Sigmoid colon (tissue), 7 donors: ENCODE data around the gene HIVEP2. TPM values are rescaled to one million over a fixed set of nuclear protein-coding genes. Genes with fewer than 3 reads are reported as not detected.

Source experiments
- DNase-seq: peaks from one replicate; pipeline ENCODE4 v3.0.0-alpha.2; 2019
- H3K27ac ChIP-seq, 4 donors: fragments of 200-600 bp; sonication (generic); one replicate each; pipeline ENCODE4 v1.5.1; 2016 to 2019; ENCODE audit warnings: mild to moderate bottlenecking in 1 of 4
- H3K27me3 ChIP-seq, 3 donors: fragments of 200-600 bp; sonication (generic); one replicate each; pipeline ENCODE4 v1.5.1; 2019; ENCODE audit warnings: mild to moderate bottlenecking in 1 of 3
- H3K36me3 ChIP-seq, 4 donors: fragments of 200-600 bp; sonication (generic); one replicate each; pipeline ENCODE4 v1.5.1; 2016 to 2019
- H3K4me1 ChIP-seq, 4 donors: fragments of 200-600 bp; sonication (generic); one replicate each; pipeline ENCODE4 v1.5.1; 2017 to 2019
- H3K4me3 ChIP-seq, 4 donors: fragments of 200-600 bp; sonication (generic); one replicate each; pipeline ENCODE4 v1.5.1; 2017 to 2019; ENCODE audit warnings: mild to moderate bottlenecking in 2 of 4, moderate library complexity in 1 of 4
- H3K9me3 ChIP-seq, 4 donors: fragments of 200-600 bp in 3 of 4; sonication (generic) in 3 of 4; one replicate each; pipeline versions ENCODE4 v1.5.1 to v1.6.1; 2013 to 2019
- CTCF ChIP-seq, 4 experiments: fragments of 450-650 bp in 3 of 4; fragments of 200-600 bp in 1 of 4; IDR thresholded peaks; one replicate each; pipeline ENCODE4 v1.5.1; 2016 to 2019; ENCODE audit warnings: antibody characterized with exemption in 4 of 4, mild to moderate bottlenecking in 3 of 4, moderate library complexity in 2 of 4
- EP300 ChIP-seq, 4 donors: sonication (generic); formaldehyde crosslinking; IDR thresholded peaks; one replicate each; pipeline ENCODE4 v1.6.1; 2017; ENCODE audit warnings: antibody characterized with exemption in 4 of 4
- POLR2A ChIP-seq, 2 donors: fragments of 450-650 bp; IDR thresholded peaks; one replicate each; pipeline ENCODE4 v1.6.1; 2016; ENCODE audit warnings: antibody characterized with exemption in 2 of 2, mild to moderate bottlenecking in 2 of 2, moderate library complexity in 2 of 2
- POLR2AphosphoS5 ChIP-seq, 4 donors: sonication (generic); formaldehyde crosslinking; IDR thresholded peaks; one replicate each; pipeline ENCODE4 v1.6.1; 2017; ENCODE audit warnings: antibody characterized with exemption in 4 of 4
- WGBS, 2 donors: extraction: QIAGEN DNeasy Blood & Tissue Kit; methylation state at CpG; one replicate each; pipeline ENCODE4 v1.1.7; 2013; 5-methylcytosine and 5-hydroxymethylcytosine counted together
- intact Hi-C: fragments of 100-400 bp; cut with DNase I; formaldehyde crosslinking; loops from one replicate; pipeline ENCODE4 v1.15.1; 2023
- polyA plus RNA-seq, 3 donors: library from polyadenylated mRNA; stranded (reverse); fragments of 200-250 nt; gene quantifications; one replicate each; pipeline ENCODE4 v1.2.3, GENCODE V29; 2013
- total RNA-seq, 4 donors: library from RNA; depleted of rRNA; stranded (reverse); fragments of >200 nt; gene quantifications; one replicate each; pipeline ENCODE4 v1.1.0, GENCODE V29; 2016
- donor health status: healthy with polysubstance abuse.
- donor health status: Bipolar disorder and iron deficiency.
- donor health status: healthy.

The HIVEP2 gene
- total and polyA plus RNA-seq, 7 donors: 1.8 to 21.7 (median 11.5) TPM

DNA sequence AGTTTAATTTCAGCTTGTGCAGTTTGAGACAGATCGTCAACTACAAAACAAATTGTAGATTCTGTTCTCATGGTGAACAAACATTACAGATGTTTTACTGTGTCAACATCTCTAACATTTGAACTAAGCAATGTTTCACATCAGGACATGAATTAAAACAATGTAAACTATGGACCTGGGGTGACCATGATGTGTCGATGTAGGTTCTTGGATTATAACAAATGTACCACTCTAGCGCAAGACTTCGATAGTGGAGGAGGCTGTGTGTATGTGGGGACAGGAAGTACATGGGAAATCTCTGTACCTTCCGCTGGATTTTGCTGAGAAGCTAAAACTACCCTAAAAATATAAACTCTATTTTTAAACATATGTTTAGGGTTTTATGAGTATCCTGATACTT lies 17.1 kb downstream of the HIVEP2 start:
- H3K36me3 ChIP-seq: no peaks in the 10 kb centered on the region
- WGBS, 2 donors: 48 to 67% methylated on average over 5 of the region's 5 CpGs
- H3K9me3 ChIP-seq: no peaks in the 10 kb centered on the region
- H3K27ac ChIP-seq: peak overlapping the region in 2 of 4 donors; percentile 88 to 91
- peak overlapping the region in 1 of 4 donors; percentile 63 for H3K4me3 ChIP-seq
- DNase-seq: no peak
- peaks cover 0 to 16% (median 9%) of the 10 kb centered on the region in 4 donors for H3K4me1 ChIP-seq
- intact Hi-C loops: loop anchor here (2.0 to 5.0 kb wide), 3 partner anchors 19 to 81 kb away; no protein-coding TSS in a partner anchor
- H3K27me3 ChIP-seq: no peaks in the 10 kb centered on the region
- TF ChIP-seq POLR2A (IDR thresholded peaks at IDR 0.05): no peak
- TF ChIP-seq POLR2AphosphoS5 (IDR thresholded peaks at IDR 0.05): no peak
- no peak for TF ChIP-seq CTCF (IDR thresholded peaks at IDR 0.05)
- TF ChIP-seq EP300 (IDR thresholded peaks at IDR 0.05): no peak

DNA sequence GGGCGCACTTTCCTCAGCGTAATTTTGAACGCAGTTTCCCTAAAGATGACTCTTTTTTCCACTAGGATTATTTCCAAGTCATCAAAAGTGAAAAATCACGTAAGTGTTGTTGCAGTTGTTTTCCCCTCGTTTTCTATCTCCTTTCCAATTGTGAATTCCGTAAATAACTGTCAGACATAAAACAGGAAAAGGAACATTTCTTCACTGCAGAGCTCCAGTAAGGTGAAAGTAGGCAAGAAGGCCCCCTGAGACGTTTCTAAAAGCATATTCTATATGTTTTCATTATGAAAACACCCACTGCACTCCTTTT lies 17.8 kb downstream of the HIVEP2 start:
- no peak for TF ChIP-seq POLR2AphosphoS5 (IDR thresholded peaks at IDR 0.05)
- Histone ChIP-seq H3K4me3 (peak overlapping the region; percentile 42 to 63 (median 58)), H3K4me1 (peaks cover 0 to 16% (median 9%) of the 10 kb centered on the region in 4 donors), H3K9me3 (no peaks in the 10 kb centered on the region), H3K36me3 (no peaks in the 10 kb centered on the region), H3K27me3 (no peaks in the 10 kb centered on the region), H3K27ac (peak overlapping the region; percentile 76 to 91 (median 87))
- intact Hi-C loops: loop anchor here (2.0 to 5.0 kb wide), 3 partner anchors 20 to 80 kb away; no protein-coding TSS in a partner anchor
- DNase-seq: no peak
- 1% methylated on average over 7 of the region's 7 CpGs for WGBS, 2 donors

- H3K36me3 ChIP-seq: no peaks in the 10 kb centered on the region
- WGBS, 2 donors: 1% methylated on average over 75 of the region's 75 CpGs
- H3K27me3 ChIP-seq: no peaks in the 10 kb centered on the region
- H3K4me3 ChIP-seq: peak overlapping the region; percentile 42 to 63 (median 58)
- TF ChIP-seq POLR2A (IDR thresholded peaks at IDR 0.05): no peak
- TF ChIP-seq POLR2AphosphoS5 (IDR thresholded peaks at IDR 0.05): peak; percentile 20 to 76 (median 60)
- H3K9me3 ChIP-seq: no peaks in the 10 kb centered on the region
- peaks cover 0 to 16% (median 9%) of the 10 kb centered on the region in 4 donors for H3K4me1 ChIP-seq
- intact Hi-C loops: loop anchor here (2.0 to 5.0 kb wide), 3 partner anchors 20 to 79 kb away; no protein-coding TSS in a partner anchor
- DNase-seq: peak; percentile 93
- peak overlapping the region; percentile 76 to 91 (median 87) for H3K27ac ChIP-seq
Measured at GRCh38 chr6:142926494-142927270, 18.3 kb downstream of the HIVEP2 start.

DNA sequence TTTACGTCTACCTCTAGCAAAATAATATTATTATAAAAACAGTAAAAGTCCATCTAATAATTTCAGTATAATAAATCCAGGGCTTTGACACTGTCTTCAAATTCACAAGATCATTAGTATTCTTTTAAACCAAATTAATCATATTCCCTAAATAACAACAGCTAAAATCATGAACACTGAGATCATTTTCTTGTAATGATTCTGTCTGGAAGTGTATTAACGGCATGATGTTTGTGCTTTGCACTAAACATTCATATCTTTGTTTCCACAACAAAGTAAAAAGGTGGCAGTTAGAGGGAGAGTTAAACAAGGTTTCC lies 18.8 kb downstream of the HIVEP2 start:
- no peaks in the 10 kb centered on the region for H3K36me3 ChIP-seq
- peak overlapping the region; percentile 76 to 91 (median 87) for H3K27ac ChIP-seq
- H3K4me3 ChIP-seq: peak overlapping the region; percentile 42 to 63 (median 58)
- H3K9me3 ChIP-seq: no peaks in the 10 kb centered on the region
- 42 to 53% methylated on average over 2 of the region's 2 CpGs for WGBS, 2 donors
- intact Hi-C loops: loop anchor here (2.0 to 5.0 kb wide), 3 partner anchors 21 to 79 kb away; no protein-coding TSS in a partner anchor
- H3K4me1 ChIP-seq: peaks cover 0 to 16% (median 9%) of the 10 kb centered on the region in 4 donors
- no peak for TF ChIP-seq EP300 (IDR thresholded peaks at IDR 0.05)
- no peak for TF ChIP-seq POLR2AphosphoS5 (IDR thresholded peaks at IDR 0.05)
- no peak for TF ChIP-seq CTCF (IDR thresholded peaks at IDR 0.05)
- TF ChIP-seq POLR2A (IDR thresholded peaks at IDR 0.05): no peak
- DNase-seq: no peak
- no peaks in the 10 kb centered on the region for H3K27me3 ChIP-seq

- Histone ChIP-seq H3K36me3 (no peaks in the 10 kb centered on the region), H3K4me1 (peaks cover 0 to 16% (median 9%) of the 10 kb centered on the region in 4 donors), H3K27ac (peak overlapping the region; percentile 76 to 91 (median 87)), H3K27me3 (no peaks in the 10 kb centered on the region), H3K9me3 (no peaks in the 10 kb centered on the region), H3K4me3 (no peak overlapping the region)
- DNase-seq: no peak
- intact Hi-C loops: loop anchor here (2.0 to 5.0 kb wide), 3 partner anchors 21 to 78 kb away; no protein-coding TSS in a partner anchor
- TF ChIP-seq CTCF (IDR thresholded peaks at IDR 0.05) (no peak), POLR2A (IDR thresholded peaks at IDR 0.05) (no peak), POLR2AphosphoS5 (IDR thresholded peaks at IDR 0.05) (no peak), EP300 (IDR thresholded peaks at IDR 0.05) (no peak)
- 53 to 78% methylated on average over 7 of the region's 7 CpGs for WGBS, 2 donors
Measured at GRCh38 chr6:142925575-142926110, 19.3 kb downstream of the HIVEP2 start.
